ENCODE data around the gene MME.

- no peak for TF ChIP-seq CTCF (conservative IDR thresholded peaks at IDR 0.05; ENCODE audit: low read length)
- TF ChIP-seq EZH2phosphoT487 (IDR thresholded peaks at IDR 0.05; ENCODE audit: borderline replicate concordance, low read depth, low read length), result no peak
Observed at GRCh38 chr3:155182467-155182866, 102.3 kb downstream of the MME start.
